MCF 10A (cell line): Measurements from ENCODE around the gene FICD. TPM values are rescaled to one million over a fixed set of nuclear protein-coding genes. Genes with fewer than 3 reads are reported as not detected.

Experiments
- BruUV-seq: library from RNA; stranded (reverse); fragments of 400-500 nt; replicated peaks from 2 replicates; lab custom pipeline; 2021; lab: Mats Ljungman, UMichigan
- CTCF ChIA-PET: fragments of 300-600 bp; sonication (Branson Sonifier 250); formaldehyde crosslinking; extraction: SDS; loops from one replicate; lab custom pipeline; 2021; ENCODE audit warnings: antibody characterized with exemption, inconsistent platforms; lab: Yijun Ruan, JAX
- POLR2A ChIA-PET: fragments of 300-600, 350-650 bp; sonication (Branson Sonifier 250); formaldehyde crosslinking; extraction: SDS; loops from one replicate; lab custom pipeline; 2020; ENCODE audit warnings: antibody characterized with exemption, inconsistent platforms; lab: Yijun Ruan, JAX
- DNase-seq: peaks from one replicate; pipeline ENCODE4 v3.0.0-alpha.2; 2018; ENCODE audit not compliant: unreplicated experiment
- H3K27ac Mint-ChIP-seq: one replicate; pipeline ENCODE4 v1.8.0; 2022; ENCODE audit warnings: mild to moderate bottlenecking, low read depth, mixed read lengths; ENCODE audit not compliant: unreplicated experiment
- H3K27me3 Mint-ChIP-seq: one replicate; pipeline ENCODE4 v1.8.0; 2022; ENCODE audit warnings: mixed read lengths; ENCODE audit not compliant: insufficient read depth, unreplicated experiment
- H3K36me3 Mint-ChIP-seq: one replicate; pipeline ENCODE4 v1.8.0; 2022; ENCODE audit warnings: mild to moderate bottlenecking, moderate library complexity, mixed read lengths; ENCODE audit not compliant: insufficient read depth, unreplicated experiment
- H3K4me1 Mint-ChIP-seq: one replicate; pipeline ENCODE4 v1.8.0; 2022; ENCODE audit warnings: mixed read lengths; ENCODE audit not compliant: insufficient read depth, unreplicated experiment
- H3K4me3 Mint-ChIP-seq: one replicate; pipeline ENCODE4 v1.8.0; 2022; ENCODE audit warnings: mild to moderate bottlenecking, moderate library complexity, mixed read lengths; ENCODE audit not compliant: unreplicated experiment
- H3K9me3 Mint-ChIP-seq: one replicate; pipeline ENCODE4 v1.8.0; 2022; ENCODE audit warnings: mixed read lengths; ENCODE audit not compliant: unreplicated experiment
- intact Hi-C: fragments of 100-400 bp; cut with micrococcal nuclease; formaldehyde crosslinking; loops from 2 replicates; pipeline ENCODE4 v1.14.1; 2022
- total RNA-seq: library from RNA; stranded (reverse); gene quantifications from 2 replicates; pipeline ENCODE4 v1.2.3, GENCODE V29; 2022
- TF ChIP-seq, protein P1 (sequence below): fragments of 200-600 bp; IDR thresholded peaks from one replicate; pipeline ENCODE4 v1.8.0; 2022; ENCODE audit warnings: antibody characterized with exemption, mild to moderate bottlenecking; ENCODE audit not compliant: unreplicated experiment

FICD gene
- total RNA-seq, 1 experiment from 2014 or later = 15.2 TPM

DNA sequence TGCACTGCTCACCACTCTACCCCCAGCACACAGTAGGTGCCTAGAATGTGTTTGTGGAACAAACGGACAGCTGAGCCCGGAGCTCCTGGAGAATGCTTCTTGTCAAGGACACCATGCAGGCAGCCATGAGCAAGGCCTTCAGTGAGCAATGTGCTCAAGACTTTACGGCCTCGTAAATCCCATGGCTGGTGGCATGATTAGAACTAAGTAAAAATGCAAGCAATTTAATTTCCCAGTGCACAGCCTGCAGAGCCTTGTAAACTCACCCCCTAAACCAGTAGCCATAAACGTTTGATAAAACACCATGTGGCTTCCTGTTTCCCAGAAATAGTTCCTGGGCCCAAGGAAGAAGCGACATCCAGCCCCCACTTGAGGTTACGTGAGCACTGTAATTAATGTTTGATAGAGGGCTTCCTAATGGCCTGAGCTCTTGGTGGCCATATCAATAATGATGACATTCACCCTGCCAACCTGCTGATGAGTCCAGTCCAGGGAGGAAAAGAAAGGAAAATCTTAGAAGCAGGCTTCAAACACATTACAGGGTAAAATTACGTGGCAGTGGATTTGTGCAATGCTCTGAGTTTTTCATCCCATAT lies 36.4 kb upstream of the FICD start:
- BruUV-seq = no TSS peak
- Mint-ChIP-seq H3K27me3 (no peaks in the 10 kb centered on the region), H3K9me3 (no peaks in the 10 kb centered on the region), H3K36me3 (no peaks in the 10 kb centered on the region), H3K27ac (no peak overlapping the region), H3K4me1 (peaks cover 13% of the 10 kb centered on the region), H3K4me3 (no peak overlapping the region)
- TF ChIP-seq, protein P1, sequence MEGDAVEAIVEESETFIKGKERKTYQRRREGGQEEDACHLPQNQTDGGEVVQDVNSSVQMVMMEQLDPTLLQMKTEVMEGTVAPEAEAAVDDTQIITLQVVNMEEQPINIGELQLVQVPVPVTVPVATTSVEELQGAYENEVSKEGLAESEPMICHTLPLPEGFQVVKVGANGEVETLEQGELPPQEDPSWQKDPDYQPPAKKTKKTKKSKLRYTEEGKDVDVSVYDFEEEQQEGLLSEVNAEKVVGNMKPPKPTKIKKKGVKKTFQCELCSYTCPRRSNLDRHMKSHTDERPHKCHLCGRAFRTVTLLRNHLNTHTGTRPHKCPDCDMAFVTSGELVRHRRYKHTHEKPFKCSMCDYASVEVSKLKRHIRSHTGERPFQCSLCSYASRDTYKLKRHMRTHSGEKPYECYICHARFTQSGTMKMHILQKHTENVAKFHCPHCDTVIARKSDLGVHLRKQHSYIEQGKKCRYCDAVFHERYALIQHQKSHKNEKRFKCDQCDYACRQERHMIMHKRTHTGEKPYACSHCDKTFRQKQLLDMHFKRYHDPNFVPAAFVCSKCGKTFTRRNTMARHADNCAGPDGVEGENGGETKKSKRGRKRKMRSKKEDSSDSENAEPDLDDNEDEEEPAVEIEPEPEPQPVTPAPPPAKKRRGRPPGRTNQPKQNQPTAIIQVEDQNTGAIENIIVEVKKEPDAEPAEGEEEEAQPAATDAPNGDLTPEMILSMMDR = no peak
- no peak for DNase-seq
- ChIA-PET CTCF (interaction anchor here (1.0 to 1.3 kb wide), 2 partner anchors 22 to 560 kb away, joined by 4 to 6 read pairs; no protein-coding TSS in a partner anchor), POLR2A (no interaction called here)
- intact Hi-C loops = no loop called here

DNA sequence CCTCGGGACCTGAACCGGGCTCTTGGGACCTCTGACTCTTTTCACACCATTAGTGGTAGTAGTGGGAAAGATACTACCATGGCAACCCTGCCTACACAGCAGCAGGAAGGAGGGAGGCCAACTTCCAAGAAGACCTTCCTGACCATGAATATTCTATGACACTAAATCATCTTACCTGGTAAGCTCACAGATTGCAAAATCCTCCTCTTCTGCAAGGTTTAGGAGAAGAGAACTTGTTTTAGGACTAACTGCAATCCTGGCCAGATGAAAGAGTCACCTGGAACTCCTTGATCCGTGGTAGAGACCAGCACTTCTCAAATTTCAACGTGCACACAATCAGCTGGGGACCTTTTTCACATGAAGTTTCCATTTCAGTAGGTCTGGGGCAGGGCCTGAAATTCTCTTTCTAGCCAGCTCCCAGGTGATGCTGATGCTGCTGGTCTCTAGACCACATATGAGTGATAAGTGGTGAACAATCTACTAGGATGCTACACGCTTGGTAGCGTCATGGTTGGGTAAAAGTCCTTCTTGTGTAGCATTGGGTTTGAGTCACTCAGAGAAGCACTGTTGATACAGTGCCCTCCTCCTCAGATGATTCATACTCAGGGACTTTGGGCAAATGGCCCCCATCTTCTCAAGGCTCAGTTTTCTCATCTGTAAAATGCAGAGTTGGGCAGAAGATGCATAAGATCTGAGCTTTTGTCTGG lies 35.6 kb upstream of the FICD start:
- H3K27ac Mint-ChIP-seq = no peak overlapping the region
- H3K9me3 Mint-ChIP-seq = no peaks in the 10 kb centered on the region
- no peaks in the 10 kb centered on the region for H3K27me3 Mint-ChIP-seq
- no peak overlapping the region for H3K4me3 Mint-ChIP-seq
- CTCF ChIA-PET = interaction anchor here (0.8 to 1.2 kb wide), 3 partner anchors 23 to 262 kb away, joined by 3 to 4 read pairs (median 4); no protein-coding TSS in a partner anchor
- no TSS peak for BruUV-seq
- TF ChIP-seq, protein P1 = no peak
- H3K4me1 Mint-ChIP-seq = peaks cover 14% of the 10 kb centered on the region
- no peak for DNase-seq
- no peaks in the 10 kb centered on the region for H3K36me3 Mint-ChIP-seq
- intact Hi-C loops = no loop called here
- POLR2A ChIA-PET = no interaction called here

DNA sequence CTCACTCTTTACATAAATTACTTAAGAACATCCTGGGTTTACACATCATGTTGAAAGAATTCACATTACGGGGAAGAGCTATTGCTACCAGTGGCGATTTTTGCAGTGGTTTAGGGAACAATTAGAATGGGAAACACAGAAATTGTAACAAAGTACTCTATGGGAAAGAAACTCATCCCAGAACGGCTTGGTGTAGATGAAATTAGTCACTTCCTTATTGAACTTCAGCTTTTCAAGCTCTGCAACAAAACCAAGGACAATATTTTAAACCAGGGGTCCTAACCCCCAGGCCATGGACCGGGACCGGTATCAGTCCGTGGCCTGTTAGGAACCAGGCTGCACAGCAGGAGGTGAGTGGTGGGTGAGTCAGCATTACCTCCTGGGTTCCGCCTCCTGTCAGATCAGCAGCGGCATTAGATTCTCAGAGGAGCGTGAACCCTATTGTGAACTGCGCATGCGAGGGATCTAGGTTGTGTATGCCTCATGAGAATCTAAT lies 32.3 kb upstream of the FICD start:
- CTCF ChIA-PET = interaction anchor here (0.6 to 2.4 kb wide), 5 partner anchors 12 to 805 kb away, joined by 3 to 8 read pairs (median 4); no protein-coding TSS in a partner anchor
- DNase-seq = peak; percentile 68
- no TSS peak for BruUV-seq
- Mint-ChIP-seq H3K27ac (peak overlapping the region; percentile 36), H3K36me3 (no peaks in the 10 kb centered on the region), H3K4me1 (peaks cover 14% of the 10 kb centered on the region), H3K4me3 (peak overlapping the region; percentile 20), H3K27me3 (no peaks in the 10 kb centered on the region), H3K9me3 (no peaks in the 10 kb centered on the region)
- intact Hi-C loops = no loop called here
- POLR2A ChIA-PET = interaction anchor here (0.7 kb wide), 2 partner anchors 290 to 375 kb away, joined by 3 read pairs; no protein-coding TSS in a partner anchor
- TF ChIP-seq, protein P1 = no peak
